ENCODE data around the gene ARL4A.

ARL4A gene

DNA sequence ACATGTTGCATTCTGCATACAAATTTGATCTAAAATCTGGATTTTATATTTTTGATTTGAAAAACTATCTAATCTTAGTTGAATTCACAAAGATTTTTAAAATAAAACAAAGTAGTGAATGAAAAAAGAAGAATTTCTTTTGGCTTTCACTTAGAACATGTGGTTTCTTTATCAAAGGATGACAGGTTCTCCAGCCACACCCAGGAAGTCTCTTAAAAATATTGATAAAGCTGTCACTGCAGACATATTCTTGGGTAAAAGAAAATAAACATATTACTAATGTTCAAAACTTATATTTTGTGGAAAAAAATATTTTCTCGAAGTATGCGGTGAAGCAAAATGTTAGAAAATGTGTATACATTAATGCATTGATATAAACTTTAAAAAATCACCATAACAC lies 44.3 kb downstream of the ARL4A start:
- Mint-ChIP-seq H3K4me3 (no peak overlapping the region), H3K27me3 (no peaks in the 10 kb centered on the region), H3K4me1 (peaks cover 3% of the 10 kb centered on the region), H3K36me3 (no peaks in the 10 kb centered on the region), H3K27ac (no peak overlapping the region), H3K9me3 (no peaks in the 10 kb centered on the region)
- no peak for DNase-seq (ENCODE audit: low spot score in 2 of 2)
- no peak for ATAC-seq (ENCODE audit: low read depth)

DNA sequence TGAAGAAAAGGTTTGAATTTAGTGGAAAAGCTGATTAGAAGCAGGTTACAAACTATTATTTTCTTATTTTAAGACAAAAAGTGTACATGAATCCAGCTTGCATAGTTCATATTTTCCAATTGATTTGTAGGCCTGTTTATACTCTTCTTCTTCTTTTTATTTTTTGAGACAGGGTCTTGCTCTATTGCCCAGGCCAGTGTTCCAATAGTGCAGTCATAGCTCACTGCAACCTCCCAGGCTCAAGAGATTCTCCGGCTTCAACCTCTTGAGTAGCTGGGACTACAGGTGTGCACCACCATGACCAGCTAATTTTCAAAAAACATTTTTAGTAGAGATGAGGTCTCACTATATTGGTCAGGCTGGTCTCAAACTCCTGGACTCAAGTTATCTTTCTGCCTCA lies 45.0 kb downstream of the ARL4A start:
- H3K27me3 Mint-ChIP-seq = no peaks in the 10 kb centered on the region
- H3K27ac Mint-ChIP-seq = no peak overlapping the region
- no peak overlapping the region for H3K4me3 Mint-ChIP-seq
- no peak for DNase-seq (ENCODE audit: low spot score in 2 of 2)
- H3K9me3 Mint-ChIP-seq = no peaks in the 10 kb centered on the region
- no peak for ATAC-seq (ENCODE audit: low read depth)
- peaks cover 3% of the 10 kb centered on the region for H3K4me1 Mint-ChIP-seq
- H3K36me3 Mint-ChIP-seq = no peaks in the 10 kb centered on the region

DNA sequence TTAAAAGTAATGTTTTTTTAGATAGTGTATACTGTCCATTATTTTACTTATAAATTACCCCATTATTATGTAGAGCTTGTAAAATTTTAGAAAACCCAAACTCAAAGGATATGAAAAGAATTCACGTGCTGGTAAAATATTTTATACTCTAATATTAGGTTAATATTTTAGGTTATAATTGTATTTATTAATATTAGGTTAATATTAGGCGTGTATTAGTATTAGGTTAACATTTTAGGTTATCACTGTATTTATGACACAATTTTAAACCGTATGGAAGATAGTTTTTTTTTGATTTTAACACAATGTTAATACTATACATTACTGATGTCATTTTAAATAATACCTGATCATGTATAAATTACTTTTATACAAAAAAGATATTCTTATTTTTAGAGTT lies 48.5 kb downstream of the ARL4A start:
- ATAC-seq (ENCODE audit: low read depth) (no peak), DNase-seq (ENCODE audit: low spot score in 2 of 2) (no peak)
- Mint-ChIP-seq H3K27ac (no peak overlapping the region), H3K4me1 (peaks cover 3% of the 10 kb centered on the region), H3K4me3 (no peak overlapping the region), H3K36me3 (no peaks in the 10 kb centered on the region), H3K27me3 (peaks cover 2% of the 10 kb centered on the region), H3K9me3 (no peaks in the 10 kb centered on the region)

DNA sequence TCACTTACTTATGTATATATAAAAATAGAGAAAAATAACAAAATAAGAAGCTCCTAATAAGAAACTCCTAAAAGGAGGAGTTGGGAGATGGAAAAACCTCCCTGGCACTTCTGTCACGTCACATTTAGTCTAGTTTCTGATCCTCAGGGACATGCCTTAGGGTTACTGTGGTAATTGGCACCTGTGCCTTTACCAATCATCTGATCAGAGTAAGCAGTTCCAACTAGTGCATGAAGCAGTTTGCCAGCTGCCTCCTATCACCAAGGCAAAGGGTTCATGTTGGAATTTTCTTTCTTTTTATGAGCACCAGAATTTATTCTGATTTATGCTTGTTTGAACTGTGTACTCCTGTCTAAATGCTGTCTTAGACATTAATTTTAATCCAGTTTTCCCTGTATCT lies 49.9 kb downstream of the ARL4A start:
- ATAC-seq (ENCODE audit: low read depth) (no peak), DNase-seq (ENCODE audit: low spot score in 2 of 2) (no peak)
- peaks cover 2% of the 10 kb centered on the region for H3K4me1 Mint-ChIP-seq
- no peak overlapping the region for H3K27ac Mint-ChIP-seq
- no peak overlapping the region for H3K4me3 Mint-ChIP-seq
- H3K9me3 Mint-ChIP-seq = no peaks in the 10 kb centered on the region
- peaks cover 2% of the 10 kb centered on the region for H3K27me3 Mint-ChIP-seq
- no peaks in the 10 kb centered on the region for H3K36me3 Mint-ChIP-seq

DNA sequence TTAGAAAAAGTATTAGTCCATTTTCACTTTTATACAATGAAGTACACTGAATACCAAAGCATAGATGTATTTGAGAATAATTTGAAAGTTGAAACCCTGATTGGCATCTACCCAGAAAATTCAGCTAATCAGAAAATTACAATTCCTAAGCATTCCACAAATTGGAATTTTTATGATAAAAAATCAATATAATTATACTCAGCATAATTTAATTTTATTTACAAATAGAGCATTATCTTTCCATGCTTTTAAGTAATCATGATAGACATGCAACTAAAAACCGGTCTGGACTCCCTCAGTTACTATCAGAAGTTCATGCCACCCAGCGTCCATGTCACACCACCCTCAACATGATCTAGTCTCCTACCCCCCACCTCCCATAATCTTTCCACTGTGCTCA lies 50.4 kb downstream of the ARL4A start:
- H3K4me1 Mint-ChIP-seq = peaks cover 2% of the 10 kb centered on the region
- H3K4me3 Mint-ChIP-seq = no peak overlapping the region
- no peak overlapping the region for H3K27ac Mint-ChIP-seq
- peaks cover 2% of the 10 kb centered on the region for H3K27me3 Mint-ChIP-seq
- no peak for ATAC-seq (ENCODE audit: low read depth)
- no peaks in the 10 kb centered on the region for H3K36me3 Mint-ChIP-seq
- DNase-seq (ENCODE audit: low spot score in 2 of 2) = no peak
- no peaks in the 10 kb centered on the region for H3K9me3 Mint-ChIP-seq

DNA sequence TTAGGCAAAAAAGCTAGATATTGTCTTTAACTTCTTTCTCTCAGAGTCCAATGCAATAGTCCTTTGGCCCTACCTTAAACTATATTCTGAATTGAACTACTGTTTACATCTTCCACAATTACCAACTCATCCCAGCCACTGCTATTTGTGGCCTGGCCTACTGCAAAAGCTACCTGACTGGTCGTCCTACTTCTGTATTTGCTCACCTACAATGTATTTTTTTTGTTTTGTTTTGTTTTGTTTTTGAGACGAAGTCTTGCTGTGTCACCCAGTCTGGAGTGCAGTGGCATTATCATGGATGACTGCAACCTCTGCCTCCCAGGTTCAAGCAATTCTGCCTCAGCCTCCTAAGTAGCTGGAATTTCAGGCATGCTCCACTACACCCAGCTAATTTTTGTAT lies 51.2 kb downstream of the ARL4A start:
- Mint-ChIP-seq H3K27me3 (peaks cover 2% of the 10 kb centered on the region), H3K27ac (no peak overlapping the region), H3K36me3 (no peaks in the 10 kb centered on the region), H3K4me1 (peaks cover 2% of the 10 kb centered on the region), H3K4me3 (no peak overlapping the region), H3K9me3 (no peaks in the 10 kb centered on the region)
- no peak for DNase-seq (ENCODE audit: low spot score in 2 of 2)
- ATAC-seq (ENCODE audit: low read depth) = no peak
